NCI-H1105 (cell line): ENCODE measurements around the gene PHACTR1.
"Not testable (repeated sequence)": the region's sequence is repeated elsewhere in the genome, so short reads cannot be mapped to it uniquely, and the experiment has no call there.

Experiments used
- DNase-seq: peaks from one replicate; lab custom pipeline; 2025; lab: John Stamatoyannopoulos, UW

PHACTR1 gene

DNA sequence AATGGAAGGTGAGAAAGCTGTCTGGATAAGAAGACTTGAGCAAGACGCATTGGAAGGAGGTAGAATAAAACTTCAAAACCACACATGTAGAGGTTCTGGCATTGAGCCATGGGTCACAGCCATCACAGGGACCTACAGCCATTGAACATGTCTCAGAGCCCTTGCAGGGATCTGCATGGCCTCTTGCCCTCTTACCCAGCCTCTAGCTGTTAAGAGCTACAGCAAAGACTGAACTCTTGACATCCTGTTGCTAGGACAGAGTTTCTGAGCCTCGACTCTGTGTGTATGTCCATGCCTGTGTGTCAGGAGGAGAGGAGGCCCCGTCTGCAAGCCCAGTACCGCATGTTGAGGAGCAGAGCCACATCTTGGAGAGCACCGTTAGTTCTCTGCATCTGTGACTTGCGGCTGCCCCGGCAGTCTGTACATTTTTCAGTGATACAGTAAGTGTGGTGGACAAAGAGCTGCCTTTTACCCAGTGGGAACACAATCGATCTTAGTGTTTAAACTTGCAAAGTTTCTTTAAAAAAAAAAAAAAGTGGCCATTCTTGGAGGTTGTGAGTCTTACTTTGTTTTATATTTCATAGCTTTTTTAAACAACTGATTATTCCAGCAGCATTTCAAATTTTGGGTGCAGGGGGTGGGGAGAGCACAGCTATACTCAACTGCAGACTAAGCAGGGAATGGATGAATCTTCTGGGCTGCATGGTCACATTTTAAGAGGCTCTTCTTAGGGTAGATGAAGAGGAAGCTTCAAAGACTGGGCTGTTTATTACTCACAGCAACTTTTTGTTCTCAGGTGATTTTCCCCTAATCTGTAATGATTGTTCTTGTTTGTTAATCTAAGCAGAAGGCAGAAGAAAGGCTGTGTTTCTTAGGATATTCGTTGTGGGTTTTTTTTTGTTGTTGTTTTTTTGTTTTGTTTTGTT is 523.2 kb downstream of the PHACTR1 start:
- DNase-seq, result no peak

GRCh38 chr6:13241364-13241763 is 524.8 kb downstream of the PHACTR1 start:
- DNase-seq, result no peak

GRCh38 chr6:13242178-13242577 is 525.6 kb downstream of the PHACTR1 start:
- DNase-seq, result no peak

GRCh38 chr6:13242590-13242989 is 526.0 kb downstream of the PHACTR1 start:
- DNase-seq, result no peak

DNA sequence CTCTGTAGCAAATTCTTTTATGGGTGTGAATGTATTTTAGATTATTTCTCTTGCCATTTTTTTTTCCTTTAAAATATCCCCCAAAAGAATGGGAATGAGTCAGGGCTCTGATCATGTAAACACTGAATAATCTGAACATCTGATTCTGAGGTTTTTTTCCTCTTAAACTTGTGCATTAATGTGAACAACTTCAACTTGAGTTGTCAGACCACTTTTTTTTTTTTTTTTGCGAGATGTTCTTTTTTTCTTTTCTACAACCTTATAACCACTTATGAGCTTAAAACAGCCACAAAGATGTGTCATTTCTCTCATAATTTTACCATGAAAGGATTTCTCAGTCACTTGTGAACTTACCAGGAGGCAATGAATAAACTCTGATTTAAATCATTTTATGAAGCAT is 526.5 kb downstream of the PHACTR1 start:
- no peak for DNase-seq

DNA sequence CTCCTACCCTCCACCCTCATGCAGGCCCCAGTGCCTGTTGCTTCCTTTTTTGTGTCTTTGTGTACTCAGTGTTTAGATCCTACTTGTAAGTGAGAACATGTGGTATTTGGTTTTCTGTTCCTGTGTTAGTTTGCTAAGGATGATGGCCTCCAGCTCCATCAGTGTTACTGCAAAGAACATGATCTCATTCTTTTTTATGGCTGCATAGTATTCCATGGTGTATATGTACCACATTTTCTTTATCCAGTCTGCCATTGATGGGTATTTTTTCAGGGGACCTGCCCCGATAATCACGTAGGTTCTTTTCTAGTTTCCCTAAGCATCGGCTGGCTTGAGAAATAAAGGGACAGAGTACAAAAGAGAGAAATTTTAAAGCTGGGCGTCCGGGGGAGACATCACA is 527.2 kb downstream of the PHACTR1 start:
- DNase-seq, result not testable (repeated sequence)

DNA sequence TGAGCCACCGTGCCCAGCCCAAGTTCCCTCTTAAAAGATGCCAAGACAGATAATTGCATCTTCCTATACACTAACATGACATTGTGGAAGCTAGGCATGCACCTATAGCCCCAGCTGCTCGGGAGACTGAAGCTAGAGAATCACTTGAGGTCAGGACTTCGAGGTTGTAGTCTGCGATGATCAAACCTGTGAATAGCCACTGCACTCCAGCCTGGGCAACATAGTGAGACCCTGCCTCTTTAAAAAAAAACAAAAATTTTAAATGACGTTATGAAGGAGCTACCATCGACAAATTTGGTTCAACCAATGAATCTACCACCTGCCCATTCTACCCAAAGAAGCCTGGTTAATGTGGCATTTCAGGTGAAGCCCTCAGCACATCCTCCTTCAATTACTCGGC is 531.1 kb downstream of the PHACTR1 start:
- no peak for DNase-seq

GRCh38 chr6:13248053-13248452 is 531.5 kb downstream of the PHACTR1 start:
- DNase-seq, result peak; percentile 82

DNA sequence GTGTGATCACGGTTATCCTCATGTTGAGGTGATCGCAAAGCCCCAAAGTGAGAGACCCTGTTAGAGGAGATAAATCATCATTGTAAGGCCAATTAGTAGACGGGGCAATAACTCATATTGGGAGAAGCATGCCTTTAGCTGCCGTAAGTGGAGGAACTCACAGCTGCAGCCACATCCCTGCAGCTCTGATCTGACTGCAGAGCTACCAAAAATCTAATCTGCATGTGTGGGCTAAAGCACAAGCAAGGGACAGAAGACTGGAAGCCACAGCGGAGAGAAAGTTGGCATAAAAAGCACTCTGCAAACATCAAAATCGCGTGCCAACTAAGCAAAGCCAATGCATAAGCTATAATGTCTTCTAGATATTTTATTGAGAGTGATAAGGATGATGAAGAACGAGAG is 532.0 kb downstream of the PHACTR1 start:
- no peak for DNase-seq

DNA sequence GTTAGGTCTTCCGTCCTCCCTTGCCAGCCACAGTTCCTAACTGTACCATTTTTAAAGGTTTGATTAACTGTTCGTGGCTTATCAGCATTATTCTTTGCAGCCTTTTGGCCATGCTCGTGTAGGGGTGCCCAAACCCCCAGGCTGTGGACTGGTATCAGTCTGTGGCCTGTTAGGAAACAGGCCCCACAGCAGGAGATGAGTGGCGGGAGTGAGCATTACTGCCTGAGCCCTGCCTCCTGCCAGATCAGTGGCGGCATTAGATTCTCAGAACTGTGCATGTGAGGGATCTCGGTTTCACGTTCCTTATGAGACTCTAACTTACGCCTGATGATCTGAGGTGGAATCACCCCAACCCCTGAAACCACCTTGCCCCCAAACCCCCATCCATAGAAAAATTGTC is 532.4 kb downstream of the PHACTR1 start:
- DNase-seq, result no peak

DNA sequence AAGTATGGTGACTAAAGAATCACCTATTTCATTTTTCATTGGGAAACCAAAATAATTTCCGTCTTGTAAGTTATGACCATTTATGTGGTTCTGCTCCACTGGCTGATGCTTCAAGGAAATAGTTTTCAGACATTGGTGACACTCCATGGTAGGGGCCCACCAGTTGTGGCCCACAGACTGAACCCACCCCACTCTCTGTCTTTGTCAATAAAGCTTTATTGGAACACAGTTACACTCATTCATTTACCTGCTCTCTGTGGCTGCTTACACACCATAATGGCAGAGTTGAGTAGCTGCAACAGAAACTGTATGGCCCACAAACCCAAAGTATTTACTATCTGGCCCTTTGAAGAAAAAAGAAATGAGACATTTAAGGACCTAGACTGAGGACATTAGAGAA is 533.2 kb downstream of the PHACTR1 start:
- DNase-seq, result no peak

- no peak for DNase-seq
Observed at GRCh38 chr6:13250703-13251102, 534.1 kb downstream of the PHACTR1 start.

GRCh38 chr6:13251242-13251641 is 534.7 kb downstream of the PHACTR1 start:
- no peak for DNase-seq

GRCh38 chr6:13252790-13253189 is 536.2 kb downstream of the PHACTR1 start:
- DNase-seq, result no peak

GRCh38 chr6:13253272-13253671 is 536.7 kb downstream of the PHACTR1 start:
- DNase-seq, result no peak

DNA sequence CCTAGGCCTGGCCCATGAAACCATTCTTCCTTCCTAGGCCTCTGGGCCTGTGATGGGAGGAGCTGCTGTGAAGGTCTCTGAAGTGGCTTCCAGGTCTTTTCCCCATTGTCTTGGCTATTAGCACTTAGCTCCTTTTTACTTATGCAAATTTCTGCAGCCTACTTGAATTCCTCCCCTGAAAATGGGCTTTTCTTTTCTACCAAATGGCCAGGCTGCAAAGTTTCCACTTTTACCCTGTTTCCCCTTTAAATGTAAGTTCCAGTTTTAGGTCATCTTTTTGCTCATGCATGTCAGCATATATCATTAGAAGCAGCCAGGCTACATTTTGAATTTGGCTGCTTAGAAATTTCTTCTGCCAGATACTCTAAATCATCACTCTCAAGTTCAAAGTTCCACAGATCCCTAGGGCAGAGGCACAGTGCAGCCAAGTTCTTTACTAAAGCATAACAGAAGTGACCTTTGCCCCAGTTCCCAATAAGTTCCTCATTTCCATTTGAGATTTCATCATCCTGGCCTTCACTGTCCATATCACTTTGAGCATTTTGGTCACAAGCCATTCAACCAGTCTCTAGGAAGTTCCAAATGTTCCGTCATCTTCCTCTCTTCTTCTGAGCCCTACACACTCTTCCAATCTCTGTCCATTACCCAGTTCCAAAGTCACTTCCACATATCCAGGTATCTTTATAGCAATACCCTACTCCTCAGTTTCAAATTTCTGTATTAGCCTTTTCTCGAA is 539.9 kb downstream of the PHACTR1 start:
- DNase-seq, result no peak

DNA sequence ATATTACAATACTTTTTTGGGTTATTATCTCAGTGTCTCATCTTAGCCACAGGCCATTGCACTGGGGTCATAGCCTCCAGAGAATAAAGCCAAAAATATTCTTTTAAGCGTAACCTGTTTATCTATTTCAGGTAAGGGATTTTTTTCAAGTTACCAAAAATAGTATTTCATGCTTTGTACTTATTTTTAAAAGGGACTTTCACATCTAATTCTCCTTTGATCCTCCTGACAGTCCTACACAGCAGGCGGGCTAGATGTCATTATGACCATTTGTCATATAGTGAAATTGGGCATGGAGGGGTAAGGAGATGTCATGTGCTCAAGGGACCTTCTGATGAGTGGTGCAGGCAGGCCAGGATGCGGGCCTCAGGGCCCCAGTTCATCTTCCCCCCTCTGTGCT is 542.8 kb downstream of the PHACTR1 start:
- no peak for DNase-seq

- DNase-seq, result no peak
Observed at GRCh38 chr6:13260101-13260598, 543.6 kb downstream of the PHACTR1 start.

DNA sequence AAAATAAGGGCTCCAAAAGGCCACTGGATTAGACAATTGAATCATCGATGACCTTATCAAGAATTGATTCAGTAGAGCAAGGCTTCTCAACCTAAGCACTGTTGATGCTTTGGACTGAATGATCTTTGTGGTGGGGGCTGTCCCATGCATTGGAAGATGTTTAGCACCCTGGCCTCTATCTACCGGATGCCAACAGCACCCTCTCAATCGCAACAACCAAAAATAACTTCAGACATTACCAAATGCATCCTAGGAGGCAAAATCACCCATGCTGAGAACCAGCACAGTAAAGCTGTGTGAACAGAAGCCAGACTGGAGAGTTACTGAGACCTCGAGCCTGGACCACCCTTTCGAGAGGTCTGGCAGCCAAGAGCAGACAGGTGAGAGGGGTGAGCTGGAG is 544.3 kb downstream of the PHACTR1 start:
- DNase-seq, result no peak

GRCh38 chr6:13261464-13261994 is 545.0 kb downstream of the PHACTR1 start:
- no peak for DNase-seq

DNA sequence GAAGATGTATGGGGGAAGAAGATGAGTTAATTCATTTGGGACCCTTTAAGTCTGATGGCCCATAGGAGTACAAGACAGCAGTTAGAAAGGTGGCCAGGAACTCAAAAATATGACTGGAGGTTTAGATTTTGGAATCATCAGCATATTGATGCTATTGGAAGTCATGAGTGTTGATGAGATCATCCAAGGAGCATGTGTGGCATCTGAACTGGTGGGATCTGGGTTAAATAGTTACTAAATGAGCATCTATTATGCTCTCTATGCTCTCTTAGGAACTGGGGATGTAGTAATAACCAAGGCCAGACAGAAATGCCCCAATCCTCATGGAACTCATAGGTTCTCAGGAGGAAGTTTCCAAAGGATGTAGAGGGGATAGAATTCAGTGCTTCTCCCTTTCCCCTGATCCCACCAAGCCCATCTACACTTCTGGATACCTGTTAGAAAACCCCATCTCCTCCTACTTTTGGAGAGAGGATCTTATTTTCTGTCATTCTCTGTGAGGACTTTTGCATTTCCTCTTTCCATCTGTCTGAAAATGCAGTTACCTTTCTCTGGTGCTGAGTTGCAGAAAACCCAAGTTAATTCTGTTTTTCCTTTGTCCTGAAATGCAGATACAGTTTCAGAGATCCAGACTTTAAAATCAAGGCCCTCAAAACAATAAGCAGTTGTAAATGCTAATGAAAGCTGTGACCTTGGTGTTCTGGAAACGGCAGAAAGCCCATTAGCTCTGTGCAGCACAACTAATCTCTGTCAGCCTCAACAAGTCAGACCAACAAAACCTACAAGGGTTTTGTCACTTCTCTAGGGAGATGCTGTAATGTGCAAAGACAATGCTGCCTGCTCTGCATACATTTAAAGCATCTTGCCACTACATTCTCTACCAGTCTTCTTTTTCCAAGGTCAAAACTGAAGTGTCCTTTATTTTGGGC is 546.0 kb downstream of the PHACTR1 start:
- DNase-seq, result no peak

DNA sequence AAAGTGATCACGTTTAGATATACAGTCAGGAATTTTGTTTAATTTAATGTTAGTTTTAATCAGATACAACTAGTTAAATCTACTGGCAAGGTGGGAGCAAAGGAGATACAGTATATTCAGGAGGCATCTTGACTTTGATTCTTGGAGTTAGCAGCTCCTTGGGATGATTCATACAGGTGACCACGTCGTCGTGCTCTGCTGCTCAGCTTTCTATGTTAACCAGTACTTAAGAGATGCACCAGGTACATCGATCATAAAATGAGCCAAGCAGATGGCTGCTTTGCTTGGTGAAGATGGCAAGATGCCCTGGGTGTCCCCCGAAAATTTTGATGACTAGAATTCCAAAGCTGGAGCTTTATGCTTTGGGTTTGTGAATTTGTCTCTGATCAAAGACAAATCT is 547.1 kb downstream of the PHACTR1 start:
- no peak for DNase-seq
